Activated T-helper 2 cell treated with anti-CD3 and anti-CD28 coated beads, Interferon-gamma antibody, Interleukin-2, Interleukin-4, amounts not matched to agents 10 μg/mL and 5 μg/mL and 100 μg/mL, durations not matched to agents 14 hours and 24 hours and 36 hours (primary cell): Measurements from ENCODE around the gene BTBD19. TPM values are rescaled to one million over a fixed set of nuclear protein-coding genes. Genes with fewer than 3 reads are reported as not detected.

Experiments
- DNase-seq: peaks from one replicate; pipeline ENCODE4 v3.0.0; 2021; ENCODE audit warnings: low spot score
- H3K27ac Mint-ChIP-seq: one replicate; pipeline ENCODE4 v1.8.0; 2021; ENCODE audit warnings: mixed read lengths
- H3K27me3 Mint-ChIP-seq: one replicate; pipeline ENCODE4 v1.8.0; 2021; ENCODE audit warnings: low read depth, mixed read lengths
- H3K36me3 Mint-ChIP-seq: one replicate; pipeline ENCODE4 v1.8.0; 2021; ENCODE audit warnings: low read depth, mixed read lengths
- H3K4me1 Mint-ChIP-seq: one replicate; pipeline ENCODE4 v1.8.0; 2021; ENCODE audit warnings: low read depth, mixed read lengths
- H3K4me3 Mint-ChIP-seq: one replicate; pipeline ENCODE4 v1.8.0; 2021; ENCODE audit warnings: low read depth, mild to moderate bottlenecking, moderate library complexity, mixed read lengths
- H3K9me3 Mint-ChIP-seq: one replicate; pipeline ENCODE4 v1.8.0; 2021; ENCODE audit warnings: mixed read lengths
- intact Hi-C: fragments of 100-400 bp; cut with micrococcal nuclease; formaldehyde crosslinking; loops from one replicate; pipeline ENCODE4 v1.15.1; 2023
- total RNA-seq: library from RNA; stranded (reverse); gene quantifications from 2 replicates; pipeline ENCODE4 v1.2.3, GENCODE V29; 2022

Gene BTBD19
- total RNA-seq, 1 donor from 2014 or later: 17.0 TPM

DNA sequence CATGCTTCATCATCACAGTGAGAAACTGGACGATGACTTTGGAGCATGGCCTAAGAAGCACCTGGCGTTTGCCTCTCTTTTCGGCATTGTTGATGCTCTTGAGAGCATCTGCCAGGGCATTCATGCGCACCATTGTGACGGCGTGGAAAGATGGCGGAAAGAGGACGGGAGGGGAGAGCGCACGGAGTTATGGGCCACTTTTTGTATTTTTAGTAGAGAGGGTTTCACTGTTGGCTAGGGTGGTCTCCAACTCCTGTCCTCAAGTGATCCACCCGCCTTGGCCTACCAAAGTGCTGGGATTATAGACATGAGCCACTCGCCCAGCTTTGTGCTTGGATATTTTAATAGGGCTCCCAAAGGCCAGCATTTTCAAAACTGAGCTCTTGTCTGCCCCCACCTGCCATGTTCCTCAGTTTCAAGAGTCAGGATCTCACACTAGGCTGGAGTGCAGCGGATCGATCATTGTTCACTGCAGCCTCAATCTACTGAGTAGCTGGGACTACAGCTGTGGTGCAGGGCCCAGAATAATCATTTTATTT, 27.7 kb upstream of the BTBD19 start:
- DNase-seq: no peak
- intact Hi-C loops: no loop called here
- Mint-ChIP-seq H3K9me3 (no peaks in the 10 kb centered on the region), H3K27me3 (no peaks in the 10 kb centered on the region), H3K4me1 (peaks cover 43% of the 10 kb centered on the region), H3K27ac (no peak overlapping the region), H3K36me3 (peaks cover 79% of the 10 kb centered on the region), H3K4me3 (no peak overlapping the region)

GRCh38 chr1:44783697-44784093, 24.6 kb upstream of the BTBD19 start:
- Mint-ChIP-seq H3K4me3 (peak overlapping the region; percentile 43), H3K27me3 (no peaks in the 10 kb centered on the region), H3K4me1 (peaks cover 36% of the 10 kb centered on the region), H3K36me3 (peaks cover 48% of the 10 kb centered on the region), H3K27ac (peak overlapping the region; percentile 36), H3K9me3 (no peaks in the 10 kb centered on the region)
- intact Hi-C loops: loop anchor here (1.0 to 2.0 kb wide), 2 partner anchors 8 to 15 kb away; partner anchors contain the start of gene RPS8
- DNase-seq: no peak

DNA sequence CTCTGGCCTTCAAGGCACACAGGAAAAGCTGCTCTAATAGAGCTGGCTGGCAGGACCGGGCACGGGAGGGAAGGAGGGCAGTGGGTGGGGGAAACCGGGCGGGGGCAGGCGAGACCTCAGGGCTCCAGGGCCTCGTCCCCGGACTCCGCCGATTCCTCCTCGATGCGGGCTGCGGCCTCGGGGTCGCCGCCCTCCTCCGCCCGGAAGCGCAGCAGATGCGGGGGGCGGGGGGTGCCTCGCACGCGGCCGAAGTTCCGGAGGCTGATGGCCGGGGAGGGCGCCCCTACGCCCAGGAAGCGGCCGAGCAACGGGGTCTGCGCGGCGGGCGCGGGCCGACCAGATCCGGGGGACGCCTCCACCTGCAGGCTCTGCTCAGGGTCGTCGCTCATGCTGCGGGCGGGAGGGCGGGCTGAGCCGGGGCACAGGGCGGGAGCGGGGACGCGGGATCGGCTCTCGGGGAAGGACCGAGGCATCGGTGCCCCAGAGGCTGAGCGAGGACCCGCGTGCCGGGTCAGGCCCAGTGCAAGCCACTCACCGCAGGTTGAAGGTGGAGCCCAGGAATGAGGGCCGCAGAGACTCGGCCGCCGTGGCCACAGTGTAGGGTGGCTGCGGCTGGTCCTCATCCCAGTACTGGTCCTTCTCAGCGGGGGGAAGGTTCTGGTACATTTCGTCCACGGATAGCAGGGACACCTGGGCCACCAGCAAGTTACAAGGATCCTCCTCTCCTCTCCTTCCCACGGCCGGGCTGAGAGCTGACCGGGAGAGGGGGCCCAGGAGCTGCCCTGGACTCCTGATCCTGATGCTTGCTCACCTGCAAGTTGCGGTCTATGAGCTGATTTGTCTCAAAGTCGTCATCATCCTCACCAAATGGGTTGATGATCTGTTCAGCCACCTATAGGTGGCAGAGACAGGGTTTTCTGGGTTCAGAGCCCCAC, 24.0 kb upstream of the BTBD19 start:
- peaks cover 41% of the 10 kb centered on the region for H3K36me3 Mint-ChIP-seq
- no peaks in the 10 kb centered on the region for H3K27me3 Mint-ChIP-seq
- intact Hi-C loops: loop anchor here (2.0 to 5.0 kb wide), 3 partner anchors 14 to 228 kb away; partner anchors contain the start of genes HECTD3 and UROD
- H3K4me3 Mint-ChIP-seq: peak overlapping the region; percentile 56
- H3K4me1 Mint-ChIP-seq: peaks cover 35% of the 10 kb centered on the region
- peak overlapping the region; percentile 63 for H3K27ac Mint-ChIP-seq
- no peaks in the 10 kb centered on the region for H3K9me3 Mint-ChIP-seq
- no peak for DNase-seq

- Mint-ChIP-seq H3K36me3 (peaks cover 35% of the 10 kb centered on the region), H3K4me3 (peak overlapping the region; percentile 72), H3K27me3 (no peaks in the 10 kb centered on the region), H3K4me1 (peaks cover 35% of the 10 kb centered on the region), H3K9me3 (no peaks in the 10 kb centered on the region), H3K27ac (peak overlapping the region; percentile 63)
- DNase-seq: no peak
- intact Hi-C loops: loop anchor here (2.0 to 5.0 kb wide), 3 partner anchors 14 to 227 kb away; partner anchors contain the start of genes HECTD3 and UROD
These were observed 23.3 kb upstream of the BTBD19 start for GRCh38 chr1:44785029-44785380.

GRCh38 chr1:44785501-44786137, 22.7 kb upstream of the BTBD19 start:
- intact Hi-C loops: loop anchor here (2.0 to 5.0 kb wide), 3 partner anchors 13 to 227 kb away; partner anchors contain the start of genes HECTD3 and UROD
- peaks cover 29% of the 10 kb centered on the region for H3K36me3 Mint-ChIP-seq
- peaks cover 31% of the 10 kb centered on the region for H3K4me1 Mint-ChIP-seq
- H3K27ac Mint-ChIP-seq: peak overlapping the region; percentile 46
- no peaks in the 10 kb centered on the region for H3K9me3 Mint-ChIP-seq
- peak overlapping the region; percentile 72 for H3K4me3 Mint-ChIP-seq
- no peak for DNase-seq
- H3K27me3 Mint-ChIP-seq: no peaks in the 10 kb centered on the region

DNA sequence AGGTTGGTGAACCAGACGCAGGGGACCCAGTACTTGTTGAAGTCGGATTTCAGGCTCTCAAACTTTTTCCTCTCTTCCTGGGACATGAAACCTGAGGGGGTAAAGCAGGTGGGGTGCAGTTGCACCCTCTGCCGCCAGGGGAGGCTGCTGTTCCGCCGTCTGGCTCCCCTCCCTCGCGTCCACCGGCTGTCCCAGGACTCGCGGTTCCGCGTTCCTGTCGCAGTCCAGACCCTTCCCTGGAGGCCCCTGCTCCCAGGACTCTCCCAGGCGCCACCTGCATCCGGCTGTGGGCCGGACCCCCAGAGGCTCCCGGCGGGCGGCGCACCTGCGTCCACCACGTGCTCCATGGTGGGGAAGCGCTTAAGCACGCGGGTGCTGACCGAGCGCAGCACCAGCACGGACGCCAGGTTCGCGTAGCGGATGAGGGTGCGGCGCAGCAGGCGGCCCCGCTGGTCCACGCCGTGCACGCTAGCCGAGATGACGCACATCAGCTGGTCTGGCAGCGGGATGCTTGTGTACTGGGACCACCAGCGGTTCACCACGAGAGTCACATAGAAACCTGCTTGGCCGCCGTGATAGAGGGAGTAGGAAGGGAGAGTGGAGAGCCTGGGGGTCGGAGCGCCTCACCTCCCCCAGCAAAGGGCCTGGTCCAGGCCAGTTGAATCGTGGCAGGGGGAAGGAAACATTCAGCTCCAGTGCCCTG, 22.0 kb upstream of the BTBD19 start:
- intact Hi-C loops: loop anchor here (5.0 kb wide), 2 partner anchors 36 to 226 kb away; partner anchors contain the start of genes HECTD3 and UROD
- DNase-seq: peak; percentile 72
- H3K27me3 Mint-ChIP-seq: no peaks in the 10 kb centered on the region

GRCh38 chr1:44786841-44787426, 21.4 kb upstream of the BTBD19 start:
- peak overlapping the region; percentile 72 for H3K4me3 Mint-ChIP-seq
- no peaks in the 10 kb centered on the region for H3K9me3 Mint-ChIP-seq
- peaks cover 16% of the 10 kb centered on the region for H3K36me3 Mint-ChIP-seq
- no peak overlapping the region for H3K27ac Mint-ChIP-seq
- H3K27me3 Mint-ChIP-seq: no peaks in the 10 kb centered on the region
- peaks cover 28% of the 10 kb centered on the region for H3K4me1 Mint-ChIP-seq
- intact Hi-C loops: loop anchor here (5.0 kb wide), 2 partner anchors 35 to 225 kb away; partner anchors contain the start of genes HECTD3 and UROD
- DNase-seq: no peak

More for the DNA sequence above, 22.0 kb upstream of the BTBD19 start:
- H3K4me1 Mint-ChIP-seq: peaks cover 29% of the 10 kb centered on the region
- peak overlapping the region; percentile 72 for H3K4me3 Mint-ChIP-seq
- H3K27ac Mint-ChIP-seq: peak overlapping the region; percentile 80
- H3K9me3 Mint-ChIP-seq: no peaks in the 10 kb centered on the region
- peaks cover 22% of the 10 kb centered on the region for H3K36me3 Mint-ChIP-seq

- Mint-ChIP-seq H3K9me3 (no peaks in the 10 kb centered on the region), H3K4me3 (no peak overlapping the region), H3K27ac (no peak overlapping the region), H3K27me3 (no peaks in the 10 kb centered on the region), H3K36me3 (peaks cover 12% of the 10 kb centered on the region), H3K4me1 (peaks cover 28% of the 10 kb centered on the region)
- DNase-seq: no peak
- intact Hi-C loops: loop anchor here (5.0 kb wide), 2 partner anchors 35 to 225 kb away; partner anchors contain the start of genes HECTD3 and UROD
These were observed 20.8 kb upstream of the BTBD19 start for GRCh38 chr1:44787506-44787905.

DNA sequence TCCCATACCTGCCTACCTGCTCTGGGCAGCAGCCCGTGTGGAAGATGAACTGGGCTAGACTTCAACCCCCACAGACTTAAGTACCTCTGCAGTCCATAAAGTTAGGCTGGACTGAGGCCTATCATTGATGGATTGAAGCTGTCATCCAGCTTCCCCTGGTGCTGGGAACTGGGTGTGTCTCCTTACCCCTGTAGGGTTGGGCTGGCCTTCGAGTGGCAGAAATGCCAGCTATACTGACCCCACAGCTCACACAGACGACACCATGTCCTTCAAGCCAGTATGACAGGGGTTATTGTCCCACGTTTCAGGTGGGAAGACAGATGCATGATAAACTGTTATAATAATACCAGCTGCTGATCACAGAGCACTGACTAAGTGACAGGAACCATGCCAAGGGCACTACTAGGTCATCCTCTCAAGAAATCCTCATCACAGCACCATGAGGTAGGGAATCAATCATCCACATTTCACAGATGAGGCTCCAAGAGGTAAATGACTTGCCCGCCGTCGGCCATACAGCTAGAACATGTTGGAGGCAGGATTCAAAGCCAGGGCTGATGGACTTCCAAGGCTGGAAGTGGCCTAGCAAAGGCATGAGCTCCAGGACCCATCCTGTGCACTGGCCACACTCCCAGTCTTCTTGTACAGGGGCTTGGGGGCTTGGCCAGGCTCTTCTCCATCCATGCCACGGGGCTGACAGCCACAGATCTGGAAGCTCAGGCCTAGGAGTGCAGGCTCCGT, 20.0 kb upstream of the BTBD19 start, which contains the start of gene BEST4:
TSS of gene BEST4 (minus strand) at position 51 of the 741 bp plus-strand sequence. CDS start 465 bp downstream, outside the sequence.
- Mint-ChIP-seq H3K36me3 (peaks cover 6% of the 10 kb centered on the region), H3K9me3 (no peaks in the 10 kb centered on the region), H3K27ac (no peak within 1 kb of the TSS), H3K4me1 (peaks cover 25% of the 10 kb centered on the region), H3K4me3 (no peak within 1 kb of the TSS), H3K27me3 (no peaks in the 10 kb centered on the region)
- intact Hi-C loops: loop anchor here (5.0 kb wide), 2 partner anchors 34 to 224 kb away; partner anchors contain the start of genes HECTD3 and UROD
- no peak for DNase-seq

DNA sequence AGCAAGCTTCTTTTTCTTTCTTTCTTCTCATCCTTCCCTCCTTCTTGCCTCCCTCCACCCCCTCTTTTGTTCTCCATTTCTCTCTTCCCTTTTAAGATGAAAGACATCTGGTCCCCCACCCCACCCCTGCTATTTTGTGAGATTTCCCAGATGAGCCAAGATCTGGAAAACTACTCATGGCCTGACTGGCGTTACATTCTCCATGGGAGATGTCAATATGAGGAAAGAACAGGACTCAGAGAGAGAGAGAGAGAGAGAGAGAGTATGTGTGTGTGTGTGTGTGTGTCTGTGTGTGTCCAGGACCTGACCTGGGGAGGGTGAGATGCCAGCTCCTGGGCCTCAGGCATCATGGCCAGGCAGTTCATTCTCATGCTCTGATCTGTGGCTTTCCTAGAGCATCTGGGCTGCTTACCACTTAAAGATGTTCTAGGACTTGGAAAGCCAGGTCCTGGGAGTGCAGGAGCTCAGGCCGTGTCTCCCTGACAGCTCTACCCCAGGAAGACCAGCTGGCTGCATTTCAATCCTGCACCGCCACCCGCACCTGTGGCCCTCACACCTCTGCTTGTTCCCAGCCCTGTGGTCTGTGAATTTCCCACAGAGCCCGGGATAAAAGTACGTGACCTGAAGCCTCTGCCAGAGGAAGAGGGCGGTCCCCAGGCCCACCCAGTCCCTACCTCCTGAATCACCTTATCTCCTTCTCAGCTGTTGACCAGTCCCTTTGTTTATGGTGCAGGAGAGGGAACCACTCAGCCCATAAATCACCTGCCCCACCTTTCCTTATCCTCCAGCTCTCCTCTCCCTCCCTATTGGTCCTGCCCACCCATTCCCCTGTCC, 17.1 kb upstream of the BTBD19 start:
- Mint-ChIP-seq H3K27ac (no peak overlapping the region), H3K36me3 (no peaks in the 10 kb centered on the region), H3K27me3 (no peaks in the 10 kb centered on the region), H3K9me3 (no peaks in the 10 kb centered on the region), H3K4me1 (peaks cover 6% of the 10 kb centered on the region), H3K4me3 (no peak overlapping the region)
- no peak for DNase-seq
- intact Hi-C loops: no loop called here
